Measurements from ENCODE around the gene INAFM1. TPM values are rescaled to one million over a fixed set of nuclear protein-coding genes. Genes with fewer than 3 reads are reported as not detected.

Gene INAFM1
- total and polyA plus RNA-seq, 9 of the 15 experiments (the other 6 are each of a cell fraction or from before 2014, with no cell fraction given), result 0.71 to 30.9 (median 3.1) TPM

- 0 out of 2 replicates have a peak, but pooled peaks have one; percentile 12 for TF ChIP-seq DPF2 (IDR thresholded peaks at IDR 0.05)
- TF ChIP-seq RB1 (IDR thresholded peaks at IDR 0.05; ENCODE audit: low read depth), result peak; percentile 57; the same call in 1 of the 2 replicates
- TF ChIP-seq CREM (IDR thresholded peaks at IDR 0.05; ENCODE audit: low read depth), result peak; percentile 92
- TF ChIP-seq FOXK1 (CRISPR knock-in tag; IDR thresholded peaks at IDR 0.05; ENCODE audit: borderline replicate concordance), result no peak
- TF ChIP-seq ETV5 (CRISPR knock-in tag; IDR thresholded peaks at IDR 0.05; ENCODE audit: low read depth), result 0 out of 2 replicates have a peak, but pooled peaks have one; percentile 22
- TF ChIP-seq ATF7 (IDR thresholded peaks at IDR 0.05), result peak; percentile 58
- TF ChIP-seq ADNP (tag; IDR thresholded peaks at IDR 0.05), result no peak
- TF ChIP-seq NR0B1 (IDR thresholded peaks at IDR 0.05; ENCODE audit: partially characterized antibody), result no peak
- peak; percentile 90; the same call in 1 of the 2 replicates for TF ChIP-seq STAG1 (CRISPR knock-in tag; IDR thresholded peaks at IDR 0.05; ENCODE audit: borderline replicate concordance)
- peak; percentile 22; the same call in 1 of the 2 replicates for TF ChIP-seq EP400 (IDR thresholded peaks at IDR 0.05)
- peak; percentile 45 for TF ChIP-seq CTCFL (IDR thresholded peaks at IDR 0.05; ENCODE audit: borderline replicate concordance, insufficient read depth, low read depth, low read length, poor library complexity, severe bottlenecking)
- TF ChIP-seq SPI1 (IDR thresholded peaks at IDR 0.05; ENCODE audit: borderline replicate concordance, low read depth, low read length), result 0 out of 2 replicates have a peak, but pooled peaks have one; percentile 4
- no peak for TF ChIP-seq ETS1 (conservative IDR thresholded peaks at IDR 0.05; ENCODE audit: control insufficient read depth, low read depth, low read length)
- TF ChIP-seq CEBPG (CRISPR knock-in tag; IDR thresholded peaks at IDR 0.05), result no peak
- no peak for TF ChIP-seq CEBPG (tag; conservative IDR thresholded peaks at IDR 0.05 in 1 of 2, IDR thresholded peaks at IDR 0.05 in 1 of 2)
Measured at GRCh38 chr19:47296036-47296435, 21.4 kb downstream of the INAFM1 start (continued).

Measured in K562 (cell line).